Gastrocnemius medialis (tissue), 4 donors: Measurements from ENCODE around the gene NECTIN1.

Experiments used
- CTCF ChIP-seq, 5 experiments: fragments of 450-650 bp in 3 of 5; fragments of 200-600 bp in 2 of 5; sonication (generic) in 2 of 5; IDR thresholded peaks in 4 of 5; conservative IDR thresholded peaks in 1 of 5; 1 replicate in 4 of 5; 2 replicates in 1 of 5; pipeline ENCODE4 v1.5.1; 2016 to 2019; ENCODE audit warnings: antibody characterized with exemption in 5 of 5, mild to moderate bottlenecking in 3 of 5, moderate library complexity in 3 of 5
- POLR2A ChIP-seq, 2 donors: fragments of 450-650 bp; IDR thresholded peaks; one replicate each; pipeline ENCODE4 v1.6.1; 2017; ENCODE audit warnings: antibody characterized with exemption in 2 of 2, mild to moderate bottlenecking in 2 of 2, moderate library complexity in 2 of 2

- TF ChIP-seq CTCF (IDR thresholded peaks at IDR 0.05 in 4 of 5, conservative IDR thresholded peaks at IDR 0.05 in 1 of 5) (no peak), POLR2A (IDR thresholded peaks at IDR 0.05) (no peak)
These were observed 29.3 kb upstream of the NECTIN1 start for GRCh38 chr11:119758291-119758690.
